ENCODE results near the gene CDKN2B-AS1.

DNA sequence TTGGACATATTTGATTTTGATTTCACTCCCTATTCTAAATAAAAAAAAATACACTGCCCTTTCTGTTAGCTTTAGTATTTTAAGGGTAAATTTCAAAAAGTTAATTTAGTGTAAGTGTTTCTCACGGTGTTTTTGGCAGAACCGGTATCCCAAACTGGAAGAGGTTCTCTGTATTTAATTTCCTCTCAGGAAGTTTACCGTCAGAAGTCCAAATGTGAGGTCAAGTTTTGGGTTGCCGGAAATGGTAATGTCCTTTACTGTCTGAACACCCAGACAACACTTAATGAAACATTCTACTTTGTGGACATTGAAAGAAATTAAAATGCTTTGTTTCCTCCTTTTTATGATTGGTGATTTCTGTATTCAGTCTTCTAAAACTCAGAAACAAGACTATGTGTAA is 163.2 kb downstream of the CDKN2B-AS1 start:
- TF ChIP-seq EZH2phosphoT487 (IDR thresholded peaks at IDR 0.05; ENCODE audit: insufficient read depth, low read depth) (no peak), EZH2 (IDR thresholded peaks at IDR 0.05; ENCODE audit: insufficient read depth, poor library complexity, severe bottlenecking) (no peak)

All from GM23248 (cell line).